Mesenchymal stem cell (in vitro differentiated cells and primary cell): ENCODE measurements around the gene LMTK2.

Experiments
- DNase-seq: peaks from one replicate; pipeline ENCODE4 v3.0.0-alpha.2; 2013
- H2AFZ ChIP-seq: one replicate; pipeline ENCODE4 v1.6.1; 2013; ENCODE audit warnings: low read depth, mild to moderate bottlenecking, control low read depth, inconsistent platforms, low read length, moderate library complexity
- H2AK5ac ChIP-seq: 2 replicates; pipeline ENCODE4 v1.6.1; 2013; ENCODE audit warnings: low read length, moderate library complexity, mild to moderate bottlenecking, inconsistent platforms; ENCODE audit not compliant: severe bottlenecking
- H2BK120ac ChIP-seq: one replicate; pipeline ENCODE4 v1.6.1; 2013; ENCODE audit warnings: low read depth, mild to moderate bottlenecking, inconsistent platforms, low read length, moderate library complexity
- H2BK12ac ChIP-seq, 2 experiments: one replicate each; pipeline ENCODE4 v1.6.1; 2013; ENCODE audit warnings: inconsistent platforms in 2 of 2, low read length in 2 of 2, mild to moderate bottlenecking in 2 of 2, moderate library complexity in 2 of 2, control low read depth in 1 of 2
- H2BK15ac ChIP-seq: one replicate; pipeline ENCODE4 v1.6.1; 2013; ENCODE audit warnings: mild to moderate bottlenecking, low read depth, inconsistent platforms; ENCODE audit not compliant: poor library complexity, severe bottlenecking
- H2BK5ac ChIP-seq: 2 replicates; pipeline ENCODE4 v1.6.1; 2013; ENCODE audit warnings: low read depth, mild to moderate bottlenecking, low read length, control low read depth, inconsistent platforms; ENCODE audit not compliant: poor library complexity, severe bottlenecking
- H3K14ac ChIP-seq, 2 experiments: one replicate each; pipeline ENCODE4 v1.6.1; 2013; ENCODE audit warnings: inconsistent platforms in 2 of 2, low read length in 2 of 2, control low read depth in 1 of 2, mild to moderate bottlenecking in 1 of 2, moderate library complexity in 1 of 2
- H3K18ac ChIP-seq, 2 experiments: one replicate each; pipeline ENCODE4 v1.6.1; 2013; ENCODE audit warnings: inconsistent platforms in 2 of 2, low read length in 2 of 2, control low read depth in 1 of 2, low read depth in 1 of 2, mild to moderate bottlenecking in 1 of 2
- H3K23ac ChIP-seq, 2 experiments: one replicate each; pipeline ENCODE4 v1.6.1; 2013; ENCODE audit warnings: inconsistent platforms in 2 of 2, low read length in 2 of 2, mild to moderate bottlenecking in 2 of 2, moderate library complexity in 2 of 2, control low read depth in 1 of 2
- H3K27ac ChIP-seq: 2 replicates; pipeline ENCODE4 v1.5.1; 2013; ENCODE audit warnings: mild to moderate bottlenecking, moderate library complexity, low read length, control low read depth, inconsistent platforms; ENCODE audit not compliant: poor library complexity, severe bottlenecking
- H3K27me3 ChIP-seq, 2 experiments: 2 replicates each; pipeline versions ENCODE4 v1.6.1 to v1.7.0; 2013; ENCODE audit warnings: low read length in 2 of 2, mild to moderate bottlenecking in 2 of 2, moderate library complexity in 2 of 2, control low read depth in 1 of 2, inconsistent platforms in 1 of 2; ENCODE audit not compliant: control insufficient read depth in 1 of 2, insufficient read depth in 1 of 2
- H3K36me3 ChIP-seq, 2 experiments: 2 replicates each; pipeline versions ENCODE4 v1.6.1 to v1.7.0; 2013; ENCODE audit warnings: low read length in 2 of 2, control low read depth in 1 of 2, inconsistent platforms in 1 of 2, low read depth in 1 of 2, mild to moderate bottlenecking in 1 of 2; ENCODE audit not compliant: insufficient read depth in 2 of 2, control insufficient read depth in 1 of 2
- H3K4ac ChIP-seq, 2 experiments: one replicate each; pipeline ENCODE4 v1.6.1; 2013; ENCODE audit warnings: inconsistent platforms in 2 of 2, low read length in 2 of 2, mild to moderate bottlenecking in 2 of 2, moderate library complexity in 2 of 2, control low read depth in 1 of 2, low read depth in 1 of 2
- H3K4me1 ChIP-seq: 2 replicates; pipeline ENCODE4 v1.6.1; 2013; ENCODE audit warnings: low read depth, low read length, control low read depth; ENCODE audit not compliant: control insufficient read depth, insufficient read depth
- H3K4me2 ChIP-seq: 2 replicates; pipeline ENCODE4 v1.6.1; 2013; ENCODE audit warnings: low read length, mild to moderate bottlenecking, inconsistent platforms; ENCODE audit not compliant: poor library complexity, severe bottlenecking
- H3K4me3 ChIP-seq, 2 experiments: 2 replicates each; pipeline versions ENCODE4 v1.5.1 to v1.7.0; 2013; ENCODE audit warnings: low read length in 2 of 2, mild to moderate bottlenecking in 2 of 2, control low read depth in 1 of 2, low read depth in 1 of 2; ENCODE audit not compliant: insufficient read depth in 1 of 2
- H3K79me1 ChIP-seq: replicated peaks from 2 replicates; pipeline ENCODE4 v1.6.1; 2013; ENCODE audit warnings: mild to moderate bottlenecking, control low read depth, low read length, inconsistent platforms; ENCODE audit not compliant: poor library complexity, severe bottlenecking
- H3K9ac ChIP-seq: 2 replicates; pipeline ENCODE4 v1.7.0; 2013; ENCODE audit warnings: mild to moderate bottlenecking, low read length, moderate library complexity
- H3K9me3 ChIP-seq: 2 replicates; pipeline ENCODE4 v1.7.0; 2013; ENCODE audit warnings: mild to moderate bottlenecking, low read length; ENCODE audit not compliant: control insufficient read depth
- H4K8ac ChIP-seq: one replicate; pipeline ENCODE4 v1.6.1; 2013; ENCODE audit warnings: inconsistent platforms, mild to moderate bottlenecking, low read length, moderate library complexity
- H4K91ac ChIP-seq: one replicate; pipeline ENCODE4 v1.6.1; 2013; ENCODE audit warnings: mild to moderate bottlenecking, low read length, inconsistent platforms
- WGBS: methylation state at CpG from one replicate; pipeline ENCODE4 v1.1.7; 2013; ENCODE audit warnings: mixed read lengths; 5-methylcytosine and 5-hydroxymethylcytosine counted together

Gene LMTK2

GRCh38 chr7:98136423-98136822 is 29.8 kb downstream of the LMTK2 start:
- Histone ChIP-seq H3K27me3 (no peaks in the 10 kb centered on the region), H4K8ac (no peak overlapping the region), H3K14ac (no peak overlapping the region), H4K91ac (no peak overlapping the region), H3K36me3 (peaks cover 17 to 25% of the 10 kb centered on the region in 2 experiments), H3K9ac (no peak overlapping the region), H3K4ac (no peak overlapping the region), H2BK5ac (no peak overlapping the region), H3K4me1 (peaks cover 8% of the 10 kb centered on the region), H2AFZ (no peak overlapping the region), H3K23ac (no peak overlapping the region), H2BK12ac (no peak overlapping the region), H2BK120ac (no peak overlapping the region), H2BK15ac (no peak overlapping the region), H3K79me1 (peaks cover 32% of the 10 kb centered on the region), H3K9me3 (no peaks in the 10 kb centered on the region), H3K18ac (no peak overlapping the region), H3K4me3 (no peak overlapping the region), H3K4me2 (no peak overlapping the region), H3K27ac (no peak overlapping the region), H2AK5ac (no peak overlapping the region)
- no peak for DNase-seq
- 96% methylated on average over 5 of the region's 5 CpGs for WGBS

- no peak overlapping the region for H3K4me2 ChIP-seq
- H3K4me3 ChIP-seq, result no peak overlapping the region
- DNase-seq, result no peak
- H3K23ac ChIP-seq, result no peak overlapping the region
- H4K8ac ChIP-seq, result no peak overlapping the region
- H2BK5ac ChIP-seq, result no peak overlapping the region
- 99% methylated on average over 3 of the region's 4 CpGs for WGBS
- H2AK5ac ChIP-seq, result no peak overlapping the region
- H3K36me3 ChIP-seq, result peaks cover 22 to 28% of the 10 kb centered on the region in 2 experiments
- no peak overlapping the region for H3K9ac ChIP-seq
- no peak overlapping the region for H3K27ac ChIP-seq
- H3K9me3 ChIP-seq, result no peaks in the 10 kb centered on the region
- no peak overlapping the region for H2BK12ac ChIP-seq
- H4K91ac ChIP-seq, result no peak overlapping the region
- no peak overlapping the region for H3K4ac ChIP-seq
- H3K18ac ChIP-seq, result no peak overlapping the region
- peaks cover 37% of the 10 kb centered on the region for H3K79me1 ChIP-seq
- no peak overlapping the region for H2BK15ac ChIP-seq
- peaks cover 6% of the 10 kb centered on the region for H3K4me1 ChIP-seq
- no peak overlapping the region for H2AFZ ChIP-seq
- H2BK120ac ChIP-seq, result no peak overlapping the region
- no peaks in the 10 kb centered on the region for H3K27me3 ChIP-seq
- no peak overlapping the region for H3K14ac ChIP-seq
Observed at GRCh38 chr7:98137134-98137825, 30.6 kb downstream of the LMTK2 start.

- no peak overlapping the region for H3K23ac ChIP-seq
- no peak overlapping the region for H3K27ac ChIP-seq
- no peak overlapping the region for H2BK12ac ChIP-seq
- H3K9ac ChIP-seq, result no peak overlapping the region
- no peak overlapping the region for H3K4ac ChIP-seq
- DNase-seq, result no peak
- H3K27me3 ChIP-seq, result no peaks in the 10 kb centered on the region
- 98% methylated on average over 4 of the region's 4 CpGs for WGBS
- peaks cover 22 to 33% of the 10 kb centered on the region in 2 experiments for H3K36me3 ChIP-seq
- H3K79me1 ChIP-seq, result peaks cover 40% of the 10 kb centered on the region
- no peak overlapping the region for H3K4me3 ChIP-seq
- H3K4me1 ChIP-seq, result peaks cover 6% of the 10 kb centered on the region
- H2AFZ ChIP-seq, result no peak overlapping the region
- no peak overlapping the region for H4K8ac ChIP-seq
- H3K4me2 ChIP-seq, result no peak overlapping the region
- H2BK5ac ChIP-seq, result no peak overlapping the region
- no peak overlapping the region for H2BK15ac ChIP-seq
- H2AK5ac ChIP-seq, result no peak overlapping the region
- H4K91ac ChIP-seq, result no peak overlapping the region
- no peak overlapping the region for H2BK120ac ChIP-seq
- H3K18ac ChIP-seq, result no peak overlapping the region
- H3K9me3 ChIP-seq, result no peaks in the 10 kb centered on the region
- no peak overlapping the region for H3K14ac ChIP-seq
Observed at GRCh38 chr7:98137826-98138151, 31.1 kb downstream of the LMTK2 start.

GRCh38 chr7:98138672-98139071 is 32.0 kb downstream of the LMTK2 start:
- H2BK12ac ChIP-seq, result no peak overlapping the region

More at GRCh38 chr7:98138672-98139071, 32.0 kb downstream of the LMTK2 start:
- Histone ChIP-seq H3K27me3 (no peaks in the 10 kb centered on the region), H3K9ac (no peak overlapping the region), H3K4me2 (no peak overlapping the region), H4K91ac (no peak overlapping the region), H3K4ac (no peak overlapping the region), H3K79me1 (peaks cover 40% of the 10 kb centered on the region), H3K23ac (no peak overlapping the region), H3K9me3 (no peaks in the 10 kb centered on the region), H2BK5ac (no peak overlapping the region), H3K14ac (no peak overlapping the region), H3K18ac (no peak overlapping the region), H3K36me3 (peaks cover 22 to 41% of the 10 kb centered on the region in 2 experiments), H3K4me1 (peaks cover 4% of the 10 kb centered on the region), H2AFZ (no peak overlapping the region), H2BK120ac (no peak overlapping the region), H3K4me3 (no peak overlapping the region), H2AK5ac (no peak overlapping the region), H3K27ac (no peak overlapping the region), H4K8ac (no peak overlapping the region), H2BK15ac (no peak overlapping the region)
- DNase-seq, result no peak
- WGBS, result 93% methylated on average over 6 of the region's 6 CpGs
